ENCODE results near the gene NPHP4. TPM values are rescaled to one million over a fixed set of nuclear protein-coding genes. Genes with fewer than 3 reads are reported as not detected.

The NPHP4 gene
- total and polyA plus RNA-seq, 10 of the 15 experiments (the other 5 are each of a cell fraction or from before 2014, with no cell fraction given), result 0.16 to 10.5 (median 3.1) TPM

DNA sequence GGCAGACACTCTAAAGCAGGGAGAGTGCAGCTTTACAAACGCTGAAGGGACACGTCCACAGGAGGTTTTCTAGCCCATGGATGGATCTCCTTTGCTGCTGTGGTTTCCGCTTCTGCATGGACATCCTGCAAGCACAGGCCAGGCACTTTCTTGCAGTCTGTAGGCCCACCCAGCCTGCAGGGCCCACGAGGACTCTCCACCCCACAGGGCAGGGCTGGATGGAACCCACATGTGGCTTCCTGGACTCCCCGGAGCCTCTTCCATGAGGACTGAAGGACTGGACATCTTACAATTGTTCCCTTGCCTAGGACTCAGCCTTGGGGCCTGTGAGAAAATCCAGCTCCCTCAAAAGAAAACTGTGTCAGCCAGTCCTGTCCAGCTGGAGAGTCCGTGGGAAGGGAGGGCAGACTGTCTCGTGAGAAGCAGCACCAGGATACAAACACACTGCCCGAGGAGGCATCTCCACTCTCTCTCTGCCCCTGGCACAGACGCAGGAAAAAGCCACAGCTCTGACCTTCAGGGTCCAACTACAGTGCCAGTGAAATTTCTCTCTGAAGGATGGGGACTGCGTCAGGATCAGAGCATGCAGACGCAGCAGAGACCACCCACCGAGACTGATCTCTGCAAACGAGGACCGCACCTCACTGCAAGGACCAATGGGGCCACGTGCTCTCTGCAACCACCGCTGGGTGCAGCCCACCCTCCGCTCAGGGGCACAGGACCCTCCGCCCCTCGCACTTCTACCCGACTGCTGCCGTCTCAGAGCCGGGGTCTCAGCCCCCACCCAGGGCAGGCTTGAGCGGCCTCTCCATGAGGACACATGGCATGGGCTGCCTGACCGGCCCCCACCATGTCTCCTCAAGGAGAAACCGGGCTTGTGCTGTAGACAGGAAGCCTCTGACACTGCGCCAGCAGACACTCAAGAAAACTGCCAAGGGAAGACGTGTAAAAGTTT, 130.1 kb downstream of the NPHP4 start:
- H4K20me1 ChIP-seq (ENCODE audit: control insufficient read depth, insufficient read depth), result no peaks in the 10 kb centered on the region
- ChIA-PET RAD21 (ENCODE audit: unreplicated experiment) (no interaction called here), SMC1A (ENCODE audit: uncharacterized antibody, unreplicated experiment) (no interaction called here), CTCF (no interaction called here), POLR2A (no interaction called here)
- no peak overlapping the region for H3K4me2 ChIP-seq (ENCODE audit: control insufficient read depth, insufficient read depth)
- no peak overlapping the region for H3K9ac ChIP-seq (ENCODE audit: control insufficient read depth, insufficient read depth, low read length)
- ATAC-seq (no peak), FAIRE-seq (no peak), DNase-seq (ENCODE audit: low read depth, low spot score) (no peak)
- BruUV-seq (replicated peaks), result no TSS peak
- H3K9me3 ChIP-seq (replicated peaks; ENCODE audit: control insufficient read depth, insufficient read depth, low read length), result no peaks in the 10 kb centered on the region
- no peaks in the 10 kb centered on the region for H3K4me1 ChIP-seq (ENCODE audit: control insufficient read depth, insufficient read depth, low read length)
- H2AFZ ChIP-seq (ENCODE audit: control insufficient read depth, low read depth, low read length), result no peak overlapping the region
- H3K27me3 ChIP-seq (replicated peaks in 1 of 2; ENCODE audit: control insufficient read depth in 2 of 2, insufficient read depth in 2 of 2, low read length in 1 of 2), result no peaks in the 10 kb centered on the region
- TF ChIP-seq BCL11A (IDR thresholded peaks at IDR 0.05; ENCODE audit: low read depth, low read length) (no peak), RFX5 (IDR thresholded peaks at IDR 0.05; ENCODE audit: low read depth, low read length) (no peak), NBN (IDR thresholded peaks at IDR 0.05) (no peak), ZZZ3 (IDR thresholded peaks at IDR 0.05; ENCODE audit: control insufficient read depth, insufficient read length, low read depth) (no peak), CBX5 (IDR thresholded peaks at IDR 0.05; ENCODE audit: low read depth) (no peak), EGR1 (IDR thresholded peaks at IDR 0.05; ENCODE audit: borderline replicate concordance in 1 of 2, low read depth in 2 of 2, low read length in 2 of 2) (no peak), EP300 (IDR thresholded peaks at IDR 0.05; ENCODE audit: borderline replicate concordance in 1 of 2, control insufficient read depth in 1 of 2, low read depth in 2 of 2, low read length in 2 of 2) (no peak), LARP7 (IDR thresholded peaks at IDR 0.05) (no peak), EZH2 (IDR thresholded peaks at IDR 0.05; ENCODE audit: borderline replicate concordance, control insufficient read depth, low read depth, low read length) (no peak), CHD4 (IDR thresholded peaks at IDR 0.05) (no peak), ZBED1 (IDR thresholded peaks at IDR 0.05; ENCODE audit: borderline replicate concordance) (no peak), SIX5 (IDR thresholded peaks at IDR 0.05; ENCODE audit: low read depth, low read length, severe bottlenecking) (no peak), MEF2B (IDR thresholded peaks at IDR 0.05; ENCODE audit: partially characterized antibody, poor library complexity, severe bottlenecking) (no peak)
- TF ChIP-seq, protein P1, sequence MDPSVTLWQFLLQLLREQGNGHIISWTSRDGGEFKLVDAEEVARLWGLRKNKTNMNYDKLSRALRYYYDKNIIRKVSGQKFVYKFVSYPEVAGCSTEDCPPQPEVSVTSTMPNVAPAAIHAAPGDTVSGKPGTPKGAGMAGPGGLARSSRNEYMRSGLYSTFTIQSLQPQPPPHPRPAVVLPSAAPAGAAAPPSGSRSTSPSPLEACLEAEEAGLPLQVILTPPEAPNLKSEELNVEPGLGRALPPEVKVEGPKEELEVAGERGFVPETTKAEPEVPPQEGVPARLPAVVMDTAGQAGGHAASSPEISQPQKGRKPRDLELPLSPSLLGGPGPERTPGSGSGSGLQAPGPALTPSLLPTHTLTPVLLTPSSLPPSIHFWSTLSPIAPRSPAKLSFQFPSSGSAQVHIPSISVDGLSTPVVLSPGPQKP (IDR thresholded peaks at IDR 0.05; ENCODE audit: low read depth, low read length), result no peak
- 90% methylated on average over 21 of the region's 27 CpGs for WGBS (ENCODE audit: insufficient coverage, insufficient replicate concordance, low lambda C conversion rate, missing lambda C conversion rate)
- intact Hi-C loops (cut with micrococcal nuclease; ENCODE audit: unreplicated experiment), result no loop called here
- H3K36me3 ChIP-seq (ENCODE audit: control insufficient read depth in 2 of 2, insufficient read depth in 2 of 2, low read length in 1 of 2), result no peaks in the 10 kb centered on the region
- no peak overlapping the region for H3K27ac ChIP-seq (ENCODE audit: control insufficient read depth, insufficient read depth)
- H3K79me2 ChIP-seq (ENCODE audit: control insufficient read depth, insufficient read depth, low read length), result no peaks in the 10 kb centered on the region
- H3K4me3 ChIP-seq, result no peak overlapping the region
- in situ Hi-C loops (cut with MboI), result no loop called here

Measured in GM12878 (cell line).